ENCODE measurements around the gene UFD1. TPM values are rescaled to one million over a fixed set of nuclear protein-coding genes. Genes with fewer than 3 reads are reported as not detected.

UFD1 gene
- total and polyA plus RNA-seq, 2 of the 13 experiments (the other 11 are each of a cell fraction or from before 2014, with no cell fraction given) = 47.9 to 51.1 TPM

GRCh38 chr22:19429950-19430889, 48.8 kb downstream of the UFD1 start (continued):
- TF ChIP-seq KIAA2018 (CRISPR knock-in tag; IDR thresholded peaks at IDR 0.05; ENCODE audit: borderline replicate concordance) (no peak), ZNF276 (CRISPR knock-in tag; IDR thresholded peaks at IDR 0.05; ENCODE audit: low read depth) (no peak), ZNF878 (CRISPR knock-in tag; IDR thresholded peaks at IDR 0.05) (no peak), CCAR2 (optimal IDR thresholded peaks at IDR 0.05; ENCODE audit: low read depth, low read length) (no peak), BHLHE40 (IDR thresholded peaks at IDR 0.05; ENCODE audit: low read length) (no peak), SP140L (CRISPR knock-in tag; IDR thresholded peaks at IDR 0.05; ENCODE audit: borderline replicate concordance) (no peak), SNAPC2 (CRISPR knock-in tag; IDR thresholded peaks at IDR 0.05) (no peak), CEBPB (IDR thresholded peaks at IDR 0.05; ENCODE audit: borderline replicate concordance, low read depth, low read length) (0 out of 2 replicates have a peak, but pooled peaks have one; percentile 3), ZNF597 (CRISPR knock-in tag; IDR thresholded peaks at IDR 0.05) (no peak), POGZ (CRISPR knock-in tag; IDR thresholded peaks at IDR 0.05) (no peak), CTCF (CRISPR knock-in tag; IDR thresholded peaks at IDR 0.05) (no peak)

All from HepG2 (cell line).